ENCODE results near the gene TNFRSF6B. TPM values are rescaled to one million over a fixed set of nuclear protein-coding genes. Genes with fewer than 3 reads are reported as not detected.
A peak's percentile ranks its signal among the peaks of the same experiment; 100 is the strongest.

The TNFRSF6B gene
- total and polyA plus RNA-seq, 4 donors, result 2.1 to 73.9 (median 8.7) TPM

GRCh38 chr20:63746751-63747315 is 50.4 kb downstream of the TNFRSF6B start:
- WGBS, 2 donors, result 93% methylated on average over 45 to 47 of the region's 47 CpGs
- no peaks in the 10 kb centered on the region for H3K4me1 ChIP-seq (ENCODE audit: control insufficient read depth in 1 of 2, insufficient read depth in 2 of 2, low read length in 2 of 2)
- no peaks in the 10 kb centered on the region for H3K27me3 ChIP-seq (ENCODE audit: control insufficient read depth in 1 of 2, insufficient read depth in 2 of 2, low read length in 1 of 2)
- H3K27ac ChIP-seq (ENCODE audit: low read depth in 1 of 2, low read length in 2 of 2), result no peak overlapping the region
- intact Hi-C loops (cut with DNase I), result no loop called here
- peaks cover 0 to 1% of the 10 kb centered on the region in 2 donors for H3K36me3 ChIP-seq (ENCODE audit: control insufficient read depth in 1 of 2, insufficient read depth in 2 of 2, low read length in 1 of 2)
- DNase-seq (peak in 1 of 2 donors; percentile 70), ATAC-seq (ENCODE audit: low FRiP score) (no peak)
- H3K4me3 ChIP-seq (ENCODE audit: low read length in 2 of 2), result no peak overlapping the region
- no peaks in the 10 kb centered on the region for H3K9me3 ChIP-seq (ENCODE audit: control insufficient read depth, low read length)

GRCh38 chr20:63747622-63748069 is 51.2 kb downstream of the TNFRSF6B start:
- Histone ChIP-seq H3K4me1 (ENCODE audit: control insufficient read depth in 1 of 2, insufficient read depth in 2 of 2, low read length in 2 of 2) (no peaks in the 10 kb centered on the region), H3K9me3 (ENCODE audit: control insufficient read depth, low read length) (no peaks in the 10 kb centered on the region), H3K4me3 (ENCODE audit: low read length in 2 of 2) (no peak overlapping the region), H3K36me3 (ENCODE audit: control insufficient read depth in 1 of 2, insufficient read depth in 2 of 2, low read length in 1 of 2) (peaks cover 0 to under 1% of the 10 kb centered on the region in 2 donors), H3K27ac (ENCODE audit: low read depth in 1 of 2, low read length in 2 of 2) (no peak overlapping the region), H3K27me3 (ENCODE audit: control insufficient read depth in 1 of 2, insufficient read depth in 2 of 2, low read length in 1 of 2) (no peaks in the 10 kb centered on the region)
- DNase-seq, result peak in 1 of 2 donors; percentile 76
- ATAC-seq (ENCODE audit: low FRiP score), result no peak
- 75 to 78% methylated on average over 11 to 13 of the region's 13 CpGs for WGBS, 2 donors
- intact Hi-C loops (cut with DNase I), result no loop called here

Other genes with a start within 250 kb of the TNFRSF6B start
- gene KCNQ2, start 224.0 kb upstream of the TNFRSF6B start, total RNA-seq, result not detected
- not detected for gene KCNQ2, start 224.0 kb upstream of the TNFRSF6B start, polyA plus RNA-seq
- gene EEF1A2, start 197.6 kb upstream of the TNFRSF6B start, total RNA-seq, result 1 to 10 TPM in 1 of 2 donors, under 1 TPM in 1; 0.88 to 1.5 TPM
- gene EEF1A2, start 197.6 kb upstream of the TNFRSF6B start, polyA plus RNA-seq, result 1 to 10 TPM in 1 of 2 donors, under 1 TPM in 1; 0.64 to 6.0 TPM
- gene PPDPF, start 175.9 kb upstream of the TNFRSF6B start, total RNA-seq, result 100 to 1,000 TPM; 176 to 190 TPM
- 100 to 1,000 TPM; 360 to 386 TPM for gene PPDPF, start 175.9 kb upstream of the TNFRSF6B start, polyA plus RNA-seq
- gene PTK6, start 159.3 kb upstream of the TNFRSF6B start, total RNA-seq, result under 1 TPM; 0.19 to 0.30 TPM
- gene PTK6, start 159.3 kb upstream of the TNFRSF6B start, polyA plus RNA-seq, result 1 to 10 TPM in 1 of 2 donors, under 1 TPM in 1; 0.10 to 4.6 TPM
- not detected for gene SRMS, start 148.9 kb upstream of the TNFRSF6B start, total RNA-seq
- not detected for gene SRMS, start 148.9 kb upstream of the TNFRSF6B start, polyA plus RNA-seq
- under 1 TPM in 1 of 2 donors, not detected in 1; 0.57 TPM for gene FNDC11, start 142.5 kb upstream of the TNFRSF6B start, total RNA-seq
- under 1 TPM in 1 of 2 donors, not detected in 1; 0.84 TPM for gene FNDC11, start 142.5 kb upstream of the TNFRSF6B start, polyA plus RNA-seq
- 10 to 100 TPM; 23.2 to 41.6 TPM for gene HELZ2, start 122.4 kb upstream of the TNFRSF6B start, total RNA-seq
- 1 to 10 TPM; 2.3 to 4.8 TPM for gene HELZ2, start 122.4 kb upstream of the TNFRSF6B start, polyA plus RNA-seq
- gene GMEB2, start 69.6 kb upstream of the TNFRSF6B start, total RNA-seq, result 10 to 100 TPM; 10.2 to 10.3 TPM
- gene GMEB2, start 69.6 kb upstream of the TNFRSF6B start, polyA plus RNA-seq, result 1 to 10 TPM; 3.9 to 9.6 TPM
- 10 to 100 TPM; 10.5 to 31.2 TPM for gene STMN3, start 43.2 kb upstream of the TNFRSF6B start, total RNA-seq
- gene STMN3, start 43.2 kb upstream of the TNFRSF6B start, polyA plus RNA-seq, result 10 to 100 TPM; 11.3 to 26.1 TPM
- 10 to 100 TPM; 35.5 to 43.0 TPM for gene RTEL1, start 38.3 kb upstream of the TNFRSF6B start, total RNA-seq
- 100 to 1,000 TPM in 1 of 2 donors, 1 to 10 TPM in 1; 6.8 to 114 TPM for gene RTEL1, start 38.3 kb upstream of the TNFRSF6B start, polyA plus RNA-seq
- gene ARFRP1, start 11.3 kb downstream of the TNFRSF6B start, total RNA-seq, result 10 to 100 TPM; 46.3 to 51.7 TPM
- gene ARFRP1, start 11.3 kb downstream of the TNFRSF6B start, polyA plus RNA-seq, result 10 to 100 TPM; 28.9 to 76.2 TPM
- 10 to 100 TPM; 20.8 to 28.6 TPM for gene ZGPAT, start 11.4 kb downstream of the TNFRSF6B start, total RNA-seq
- 10 to 100 TPM; 22.5 to 49.5 TPM for gene ZGPAT, start 11.4 kb downstream of the TNFRSF6B start, polyA plus RNA-seq
- gene LIME1, start 40.0 kb downstream of the TNFRSF6B start, total RNA-seq, result 1 to 10 TPM; 6.5 to 7.4 TPM
- 10 to 100 TPM in 1 of 2 donors, 1 to 10 TPM in 1; 9.9 to 57.6 TPM for gene LIME1, start 40.0 kb downstream of the TNFRSF6B start, polyA plus RNA-seq
- gene SLC2A4RG, start 43.1 kb downstream of the TNFRSF6B start, total RNA-seq, result 10 to 100 TPM; 49.9 to 72.4 TPM
- gene SLC2A4RG, start 43.1 kb downstream of the TNFRSF6B start, polyA plus RNA-seq, result 10 to 100 TPM; 24.7 to 86.7 TPM
- 10 to 100 TPM; 17.4 to 22.7 TPM for gene ZBTB46, start 134.6 kb downstream of the TNFRSF6B start, total RNA-seq
- 1 to 10 TPM in 1 of 2 donors, under 1 TPM in 1; 0.50 to 2.1 TPM for gene ZBTB46, start 134.6 kb downstream of the TNFRSF6B start, polyA plus RNA-seq
- gene ABHD16B, start 164.8 kb downstream of the TNFRSF6B start, total RNA-seq, result not detected
- gene ABHD16B, start 164.8 kb downstream of the TNFRSF6B start, polyA plus RNA-seq, result under 1 TPM in 1 of 2 donors, not detected in 1; 0.38 TPM
- 100 to 1,000 TPM in 1 of 2 donors, 10 to 100 TPM in 1; 91.2 to 110 TPM for gene TPD52L2, start 168.6 kb downstream of the TNFRSF6B start, total RNA-seq
- gene TPD52L2, start 168.6 kb downstream of the TNFRSF6B start, polyA plus RNA-seq, result 100 to 1,000 TPM in 1 of 2 donors, 10 to 100 TPM in 1; 89.8 to 112 TPM
- gene DNAJC5, start 198.5 kb downstream of the TNFRSF6B start, total RNA-seq, result 10 to 100 TPM; 34.6 to 38.1 TPM
- 10 to 100 TPM; 16.2 to 17.2 TPM for gene DNAJC5, start 198.5 kb downstream of the TNFRSF6B start, polyA plus RNA-seq